GM21515 (cell line): ENCODE data around the gene LYPD6B.

Source experiments
- ATAC-seq: cut with Tn5 transposase; IDR thresholded peaks from one replicate; pipeline ENCODE4 v1.9.1; 2021; ENCODE audit not compliant: unreplicated experiment

The LYPD6B gene

DNA sequence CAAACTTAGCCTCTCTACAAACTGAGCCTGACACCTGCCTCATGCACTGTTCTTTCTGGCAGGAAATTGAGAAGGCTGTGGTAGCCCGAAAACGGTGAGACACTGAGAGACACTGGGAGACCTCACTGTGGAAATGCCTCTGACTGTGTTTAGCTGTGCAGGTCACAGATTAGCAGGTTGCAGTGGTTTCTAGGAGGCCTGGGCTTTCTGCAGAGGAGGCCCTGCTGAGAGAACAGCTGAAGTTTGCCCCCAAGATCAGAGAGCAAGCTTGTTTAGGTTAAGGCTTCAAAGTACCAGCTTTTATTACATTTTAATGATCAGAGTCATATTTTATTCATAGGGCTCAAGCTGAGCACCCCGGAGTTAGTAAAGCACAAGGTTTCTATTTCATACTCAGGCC lies 223.2 kb downstream of the LYPD6B start:
- no peak for ATAC-seq
